Calu3 (cell line): ENCODE data around the gene GIT1. TPM values are rescaled to one million over a fixed set of nuclear protein-coding genes. Genes with fewer than 3 reads are reported as not detected.

ENCODE experiments used
- BruUV-seq: library from RNA; stranded (reverse); fragments of 400-500 nt; replicated peaks from 2 replicates; lab custom pipeline; 2021; lab: Mats Ljungman, UMichigan
- CTCF ChIA-PET: fragments of 300-600 bp; sonication (Branson Sonifier 250); formaldehyde crosslinking; loops from one replicate; lab custom pipeline; 2022; ENCODE audit warnings: antibody characterized with exemption; lab: Charles Lee
- DNase-seq: peaks from one replicate; pipeline ENCODE4 v3.0.0; 2022
- H3K27ac Mint-ChIP-seq: one replicate; pipeline ENCODE4 v1.8.0; 2022; ENCODE audit warnings: mixed read lengths; ENCODE audit not compliant: unreplicated experiment
- H3K27me3 Mint-ChIP-seq: one replicate; pipeline ENCODE4 v1.8.0; 2022; ENCODE audit warnings: mixed read lengths; ENCODE audit not compliant: unreplicated experiment
- H3K36me3 Mint-ChIP-seq: one replicate; pipeline ENCODE4 v1.8.0; 2022; ENCODE audit warnings: mild to moderate bottlenecking, moderate library complexity, mixed read lengths; ENCODE audit not compliant: insufficient read depth, unreplicated experiment
- H3K4me1 Mint-ChIP-seq: one replicate; pipeline ENCODE4 v1.8.0; 2022; ENCODE audit warnings: mild to moderate bottlenecking, low read depth, mixed read lengths; ENCODE audit not compliant: unreplicated experiment
- H3K4me3 Mint-ChIP-seq: one replicate; pipeline ENCODE4 v1.8.0; 2022; ENCODE audit warnings: mild to moderate bottlenecking, low read depth, moderate library complexity, mixed read lengths; ENCODE audit not compliant: unreplicated experiment
- H3K9me3 Mint-ChIP-seq: one replicate; pipeline ENCODE4 v1.8.0; 2022; ENCODE audit warnings: low read depth, mixed read lengths; ENCODE audit not compliant: unreplicated experiment
- CTCF ChIP-seq: fragments of 200-600 bp; IDR thresholded peaks from one replicate; pipeline ENCODE4 v1.8.0; 2022; ENCODE audit warnings: antibody characterized with exemption; ENCODE audit not compliant: unreplicated experiment
- intact Hi-C: fragments of 100-400 bp; cut with micrococcal nuclease; formaldehyde crosslinking; loops from one replicate; pipeline ENCODE4 v1.10.0; 2022; ENCODE audit not compliant: unreplicated experiment
- total RNA-seq: library from RNA; stranded (reverse); gene quantifications from 2 replicates; pipeline ENCODE4 v1.2.3, GENCODE V29; 2022

Gene GIT1
- total RNA-seq, 1 experiment from 2014 or later, result 47.7 TPM

- peaks cover 50% of the 10 kb centered on the region for H3K36me3 Mint-ChIP-seq
- H3K27ac Mint-ChIP-seq, result peak within 1 kb of the TSS; percentile 72
- intact Hi-C loops, result no loop called here
- no peaks in the 10 kb centered on the region for H3K4me1 Mint-ChIP-seq
- H3K4me3 Mint-ChIP-seq, result peak within 1 kb of the TSS; percentile 85
- H3K27me3 Mint-ChIP-seq, result no peaks in the 10 kb centered on the region
- DNase-seq, result peak; percentile 90
- no peak for TF ChIP-seq CTCF
- CTCF ChIA-PET, result interaction anchor here (1.8 to 2.6 kb wide), 2 partner anchors 23 to 49 kb away, joined by 5 to 7 read pairs; no protein-coding TSS in a partner anchor
- no TSS peak for BruUV-seq
- no peaks in the 10 kb centered on the region for H3K9me3 Mint-ChIP-seq
Observed at GRCh38 chr17:29568331-29569244, 20.9 kb downstream of the GIT1 start, which contains the start of gene TP53I13. Gene TP53I13, plus strand, starts transcription at chr17:29568701. Its CDS starts 58 bp downstream, at chr17:29568759.

GRCh38 chr17:29567554-29568330, 21.7 kb downstream of the GIT1 start:
- peak overlapping the region; percentile 72 for H3K27ac Mint-ChIP-seq
- DNase-seq, result peak; percentile 83
- peak overlapping the region; percentile 85 for H3K4me3 Mint-ChIP-seq
- no peaks in the 10 kb centered on the region for H3K27me3 Mint-ChIP-seq
- intact Hi-C loops, result no loop called here
- no TSS peak for BruUV-seq
- H3K9me3 Mint-ChIP-seq, result no peaks in the 10 kb centered on the region
- H3K4me1 Mint-ChIP-seq, result no peaks in the 10 kb centered on the region
- TF ChIP-seq CTCF, result peak; percentile 60
- CTCF ChIA-PET, result interaction anchor here (0.6 to 2.6 kb wide), 4 partner anchors 24 to 825 kb away, joined by 4 to 7 read pairs (median 5); no protein-coding TSS in a partner anchor
- peaks cover 47% of the 10 kb centered on the region for H3K36me3 Mint-ChIP-seq

- CTCF ChIA-PET, result interaction anchor here (1.0 to 1.4 kb wide), 3 partner anchors 11 to 30 kb away, joined by 3 to 5 read pairs (median 5); no protein-coding TSS in a partner anchor
- Mint-ChIP-seq H3K27ac (peak overlapping the region; percentile 72), H3K4me1 (no peaks in the 10 kb centered on the region), H3K9me3 (no peaks in the 10 kb centered on the region), H3K27me3 (no peaks in the 10 kb centered on the region), H3K36me3 (peaks cover 52% of the 10 kb centered on the region), H3K4me3 (peak overlapping the region; percentile 85)
- TF ChIP-seq CTCF, result no peak
- intact Hi-C loops, result no loop called here
- DNase-seq, result no peak
- BruUV-seq, result no TSS peak
Observed at GRCh38 chr17:29567304-29567553, 22.2 kb downstream of the GIT1 start.

- Mint-ChIP-seq H3K36me3 (peaks cover 56% of the 10 kb centered on the region), H3K27ac (peak within 1 kb of the TSS; percentile 82), H3K27me3 (no peaks in the 10 kb centered on the region), H3K4me3 (peak within 1 kb of the TSS; percentile 85), H3K4me1 (no peaks in the 10 kb centered on the region), H3K9me3 (no peaks in the 10 kb centered on the region)
- intact Hi-C loops, result no loop called here
- TF ChIP-seq CTCF, result no peak
- no TSS peak for BruUV-seq
- peak; percentile 85 for DNase-seq
- CTCF ChIA-PET, result interaction anchor here (1.0 to 2.4 kb wide), 6 partner anchors 8 to 51 kb away, joined by 3 to 12 read pairs (median 4); no protein-coding TSS in a partner anchor
Observed at GRCh38 chr17:29566473-29567303, 22.8 kb downstream of the GIT1 start, which contains the start of gene ABHD15. Gene ABHD15, minus strand, starts transcription at chr17:29567037. Its CDS starts 71 bp downstream, at chr17:29566966.
